AG04450 (cell line): ENCODE measurements around the gene HAUS6. TPM values are rescaled to one million over a fixed set of nuclear protein-coding genes. Genes with fewer than 3 reads are reported as not detected.

Source experiments
- CTCF ChIA-PET: fragments of 300-600, 350-600 bp; formaldehyde crosslinking; extraction: SDS; loops from one replicate; lab custom pipeline; 2022; ENCODE audit warnings: antibody characterized with exemption, inconsistent platforms; lab: Charles Lee
- POLR2A ChIA-PET: fragments of 350-600 bp; formaldehyde crosslinking; extraction: SDS; loops from one replicate; lab custom pipeline; 2021; ENCODE audit warnings: antibody characterized with exemption, inconsistent platforms; lab: Yijun Ruan, JAX
- DNase-seq: peaks from one replicate; pipeline ENCODE4 v3.0.0-alpha.2; 2011; ENCODE audit warnings: low read depth, low spot score
- H3K27ac ChIP-seq: one replicate; pipeline ENCODE4 v1.5.1; 2012; ENCODE audit warnings: low read depth, low read length, control low read depth
- H3K27me3 ChIP-seq: one replicate; pipeline ENCODE4 v1.6.0; 2012; ENCODE audit warnings: low read length; ENCODE audit not compliant: control insufficient read depth, insufficient read depth
- H3K4me3 ChIP-seq: 2 replicates; pipeline ENCODE4 v1.5.1; 2011; ENCODE audit warnings: mild to moderate bottlenecking, low read depth, low read length, control low read depth
- H3K9me3 ChIP-seq: 2 replicates; pipeline ENCODE4 v1.5.1; 2012; ENCODE audit warnings: low read length; ENCODE audit not compliant: control insufficient read depth, insufficient read depth
- polyA plus RNA-seq: library from polyadenylated mRNA; depleted of rRNA; stranded (reverse); fragments of >200 nt; gene quantifications from 2 replicates; pipeline ENCODE4 v1.2.3, GENCODE V29; 2011
- TF ChIP-seq, protein P1 (sequence below): IDR thresholded peaks from 2 replicates; pipeline ENCODE4 v1.5.1; 2011; ENCODE audit warnings: low read depth, low read length, control low read depth, inconsistent platforms

The HAUS6 gene
- polyA plus RNA-seq, 1 experiment: 9.3 TPM

DNA sequence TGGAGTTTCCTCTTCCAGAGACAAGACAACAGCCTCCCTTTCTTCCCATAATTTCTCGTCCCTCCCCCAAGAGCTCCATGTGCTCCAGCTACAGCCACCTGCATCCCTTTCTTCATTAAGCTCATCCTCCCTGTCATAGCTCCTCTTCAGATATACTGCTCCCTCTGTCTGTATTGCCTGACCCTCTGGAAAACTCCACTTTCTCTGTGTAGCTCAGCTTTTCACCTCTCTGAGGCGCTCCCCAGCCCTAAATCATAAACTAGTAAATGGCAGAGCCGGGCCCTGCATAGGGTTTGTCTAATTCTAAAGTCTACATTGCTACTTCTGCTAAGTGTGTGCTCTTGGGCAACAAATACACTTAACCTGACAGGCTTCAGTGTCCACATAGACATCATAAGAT, 33.4 kb upstream of the HAUS6 start:
- H3K4me3 ChIP-seq: no peak overlapping the region
- no peak for DNase-seq
- no peak overlapping the region for H3K27ac ChIP-seq
- no peaks in the 10 kb centered on the region for H3K9me3 ChIP-seq
- CTCF ChIA-PET: interaction anchor here (0.7 to 1.9 kb wide), 3 partner anchors 30 to 329 kb away, joined by 3 to 7 read pairs (median 4); no protein-coding TSS in a partner anchor
- TF ChIP-seq, protein P1, sequence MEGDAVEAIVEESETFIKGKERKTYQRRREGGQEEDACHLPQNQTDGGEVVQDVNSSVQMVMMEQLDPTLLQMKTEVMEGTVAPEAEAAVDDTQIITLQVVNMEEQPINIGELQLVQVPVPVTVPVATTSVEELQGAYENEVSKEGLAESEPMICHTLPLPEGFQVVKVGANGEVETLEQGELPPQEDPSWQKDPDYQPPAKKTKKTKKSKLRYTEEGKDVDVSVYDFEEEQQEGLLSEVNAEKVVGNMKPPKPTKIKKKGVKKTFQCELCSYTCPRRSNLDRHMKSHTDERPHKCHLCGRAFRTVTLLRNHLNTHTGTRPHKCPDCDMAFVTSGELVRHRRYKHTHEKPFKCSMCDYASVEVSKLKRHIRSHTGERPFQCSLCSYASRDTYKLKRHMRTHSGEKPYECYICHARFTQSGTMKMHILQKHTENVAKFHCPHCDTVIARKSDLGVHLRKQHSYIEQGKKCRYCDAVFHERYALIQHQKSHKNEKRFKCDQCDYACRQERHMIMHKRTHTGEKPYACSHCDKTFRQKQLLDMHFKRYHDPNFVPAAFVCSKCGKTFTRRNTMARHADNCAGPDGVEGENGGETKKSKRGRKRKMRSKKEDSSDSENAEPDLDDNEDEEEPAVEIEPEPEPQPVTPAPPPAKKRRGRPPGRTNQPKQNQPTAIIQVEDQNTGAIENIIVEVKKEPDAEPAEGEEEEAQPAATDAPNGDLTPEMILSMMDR: no peak
- no peaks in the 10 kb centered on the region for H3K27me3 ChIP-seq
- POLR2A ChIA-PET: interaction anchor here (0.7 to 0.9 kb wide), 2 partner anchors 22 to 69 kb away, joined by 5 to 6 read pairs; no protein-coding TSS in a partner anchor

- Histone ChIP-seq H3K27ac (no peak overlapping the region), H3K27me3 (no peaks in the 10 kb centered on the region), H3K9me3 (no peaks in the 10 kb centered on the region), H3K4me3 (no peak overlapping the region)
- DNase-seq: no peak
- TF ChIP-seq, protein P1: no peak
- POLR2A ChIA-PET: no interaction called here
- CTCF ChIA-PET: interaction anchor here (1.0 to 1.4 kb wide), 2 partner anchors 41 to 323 kb away, joined by 3 to 6 read pairs; no protein-coding TSS in a partner anchor
Measured at GRCh38 chr9:19133549-19134345, 31.0 kb upstream of the HAUS6 start.

DNA sequence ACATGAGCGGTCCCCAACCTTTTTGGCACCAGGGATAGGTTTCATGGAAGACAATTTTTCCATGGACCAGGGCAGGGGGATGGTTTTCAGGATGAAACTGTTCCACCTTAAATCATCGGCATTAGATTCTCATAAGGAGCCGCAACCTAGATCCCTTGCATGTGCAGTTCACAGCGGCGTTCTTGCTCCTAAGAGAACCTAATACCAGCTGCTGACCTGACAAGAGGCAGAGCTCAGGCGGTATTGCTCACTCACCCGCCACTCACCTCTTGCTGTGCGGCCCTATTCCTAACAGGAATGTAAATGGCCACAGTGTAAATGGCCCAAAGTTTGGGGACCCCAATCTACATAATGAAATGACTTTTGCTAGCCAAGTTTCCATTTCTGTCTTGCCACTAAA, 27.7 kb upstream of the HAUS6 start:
- TF ChIP-seq, protein P1: no peak
- ChIA-PET CTCF (no interaction called here), POLR2A (no interaction called here)
- H3K9me3 ChIP-seq: no peaks in the 10 kb centered on the region; the same call in 1 of the 2 replicates
- no peaks in the 10 kb centered on the region for H3K27me3 ChIP-seq
- H3K4me3 ChIP-seq: no peak overlapping the region
- no peak overlapping the region for H3K27ac ChIP-seq
- no peak for DNase-seq

GRCh38 chr9:19127871-19128500, 25.3 kb upstream of the HAUS6 start:
- ChIA-PET CTCF (interaction anchor here (0.6 to 1.1 kb wide), 2 partner anchors 23 to 43 kb away, joined by 3 to 7 read pairs; no protein-coding TSS in a partner anchor), POLR2A (interaction anchor here (0.7 kb wide), 1 partner anchor 79 kb away, joined by 3 read pairs; the partner anchor contains the start of gene RRAGA)
- TF ChIP-seq, protein P1: no peak
- H3K9me3 ChIP-seq: no peaks in the 10 kb centered on the region; the same call in 1 of the 2 replicates
- no peak for DNase-seq
- no peaks in the 10 kb centered on the region for H3K27me3 ChIP-seq
- peak overlapping the region; percentile 78 for H3K4me3 ChIP-seq
- peak overlapping the region; percentile 73 for H3K27ac ChIP-seq

DNA sequence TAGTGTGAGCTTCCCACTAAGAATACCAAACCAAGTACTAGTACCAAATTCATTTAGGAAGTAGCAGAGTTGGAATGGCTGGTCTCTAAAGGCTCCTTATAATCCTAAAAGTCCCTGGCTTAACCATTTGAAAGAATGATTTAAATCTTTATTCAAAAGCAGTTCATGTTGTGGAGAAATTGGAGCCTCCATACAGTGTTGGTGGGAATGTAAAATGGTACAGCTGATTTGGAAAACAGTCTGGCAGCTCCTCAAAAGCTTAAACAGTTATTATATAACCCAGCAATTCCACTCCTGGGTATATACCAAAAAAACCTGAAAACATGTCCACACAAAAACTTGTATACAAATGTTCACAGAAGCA, 21.7 kb upstream of the HAUS6 start:
- H3K9me3 ChIP-seq: no peaks in the 10 kb centered on the region; the same call in 1 of the 2 replicates
- TF ChIP-seq, protein P1: no peak
- no peaks in the 10 kb centered on the region for H3K27me3 ChIP-seq
- no peak overlapping the region for H3K4me3 ChIP-seq
- CTCF ChIA-PET: interaction anchor here (1.6 kb wide), 1 partner anchor 340 kb away, joined by 5 read pairs; no protein-coding TSS in a partner anchor
- POLR2A ChIA-PET: no interaction called here
- no peak overlapping the region for H3K27ac ChIP-seq
- DNase-seq: no peak
